ENCODE measurements around the gene PLEKHG3. TPM values are rescaled to one million over a fixed set of nuclear protein-coding genes. Genes with fewer than 3 reads are reported as not detected.
"Not testable (repeated sequence)": the region's sequence is repeated elsewhere in the genome, so short reads cannot be mapped to it uniquely, and the experiment has no call there.

The PLEKHG3 gene
- total RNA-seq, 2 experiments from 2014 or later, result not detected

GRCh38 chr14:64688031-64688430, 16.2 kb upstream of the PLEKHG3 start:
- no peaks in the 10 kb centered on the region for H3K9me2 ChIP-seq (ENCODE audit: insufficient read depth, low read length)
- no peaks in the 10 kb centered on the region for H3K36me3 ChIP-seq (ENCODE audit: insufficient read depth, low read length)
- DNase-seq (ENCODE audit: low spot score), result no peak
- intact Hi-C loops (cut with micrococcal nuclease; ENCODE audit: unreplicated experiment), result no loop called here
- CTCF ChIA-PET (ENCODE audit: unreplicated experiment), result no interaction called here
- no peaks in the 10 kb centered on the region for H3K9me3 ChIP-seq (ENCODE audit: low read length)
- POLR2A ChIA-PET, result interaction anchor here (0.5 to 0.6 kb wide), 2 partner anchors 9 to 269 kb away, joined by 3 to 5 read pairs; no protein-coding TSS in a partner anchor
- no peak overlapping the region for H3K4me3 ChIP-seq (ENCODE audit: low read depth, low read length, poor library complexity, severe bottlenecking)
- no peak overlapping the region for H2AFZ ChIP-seq (ENCODE audit: low read length)
- H4K20me1 ChIP-seq (ENCODE audit: insufficient read depth, low read length), result no peaks in the 10 kb centered on the region
- no peak overlapping the region for H3K27ac ChIP-seq (ENCODE audit: low read depth, low read length, poor library complexity, severe bottlenecking)
- H3K4me1 ChIP-seq (ENCODE audit: insufficient read depth, low read length, poor library complexity, severe bottlenecking), result no peaks in the 10 kb centered on the region
- no peak overlapping the region for H3K4me2 ChIP-seq (ENCODE audit: low read length)
- no peaks in the 10 kb centered on the region for H3K79me2 ChIP-seq (ENCODE audit: insufficient read depth, low read depth, low read length)
- no peak for TF ChIP-seq CTCF (conservative IDR thresholded peaks at IDR 0.05; ENCODE audit: low read length)
- no peak for TF ChIP-seq EZH2phosphoT487 (IDR thresholded peaks at IDR 0.05; ENCODE audit: borderline replicate concordance, low read depth, low read length)
- BruUV-seq (replicated peaks), result no TSS peak

GRCh38 chr14:64688811-64689281, 15.4 kb upstream of the PLEKHG3 start:
- ChIA-PET CTCF (ENCODE audit: unreplicated experiment) (no interaction called here), POLR2A (no interaction called here)
- Histone ChIP-seq H3K4me1 (ENCODE audit: insufficient read depth, low read length, poor library complexity, severe bottlenecking) (no peaks in the 10 kb centered on the region), H3K9me3 (ENCODE audit: low read length) (no peaks in the 10 kb centered on the region), H3K27ac (ENCODE audit: low read depth, low read length, poor library complexity, severe bottlenecking) (no peak overlapping the region), H2AFZ (ENCODE audit: low read length) (no peak overlapping the region), H3K79me2 (ENCODE audit: insufficient read depth, low read depth, low read length) (no peaks in the 10 kb centered on the region), H3K36me3 (ENCODE audit: insufficient read depth, low read length) (no peaks in the 10 kb centered on the region), H3K9me2 (ENCODE audit: insufficient read depth, low read length) (no peaks in the 10 kb centered on the region), H3K4me2 (ENCODE audit: low read length) (no peak overlapping the region), H4K20me1 (ENCODE audit: insufficient read depth, low read length) (no peaks in the 10 kb centered on the region), H3K4me3 (ENCODE audit: low read depth, low read length, poor library complexity, severe bottlenecking) (no peak overlapping the region)
- no TSS peak for BruUV-seq (replicated peaks)
- no peak for DNase-seq (ENCODE audit: low spot score)
- intact Hi-C loops (cut with micrococcal nuclease; ENCODE audit: unreplicated experiment), result no loop called here
- TF ChIP-seq EZH2phosphoT487 (IDR thresholded peaks at IDR 0.05; ENCODE audit: borderline replicate concordance, low read depth, low read length) (no peak), CTCF (conservative IDR thresholded peaks at IDR 0.05; ENCODE audit: low read length) (no peak)

DNA sequence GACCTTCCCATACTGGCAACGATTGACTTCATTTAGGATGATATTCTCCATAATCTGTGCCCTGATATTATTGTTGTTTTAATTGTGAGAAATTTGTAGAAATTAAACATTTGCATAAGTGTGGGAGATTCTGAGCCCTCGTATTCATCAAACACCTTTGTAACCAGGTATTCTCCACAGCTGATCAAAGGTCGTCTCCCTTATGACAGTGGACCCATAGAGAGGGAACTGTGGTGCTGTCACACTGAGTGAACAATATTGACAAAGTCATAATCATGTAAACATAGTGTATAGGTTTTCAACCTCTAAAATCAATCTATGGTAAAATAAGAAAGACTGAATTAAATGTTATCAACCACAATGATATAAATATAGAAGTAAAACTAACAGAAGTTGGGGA, 14.9 kb upstream of the PLEKHG3 start:
- Histone ChIP-seq H3K4me1 (ENCODE audit: insufficient read depth, low read length, poor library complexity, severe bottlenecking) (no peaks in the 10 kb centered on the region), H3K27ac (ENCODE audit: low read depth, low read length, poor library complexity, severe bottlenecking) (no peak overlapping the region), H3K4me3 (ENCODE audit: low read depth, low read length, poor library complexity, severe bottlenecking) (no peak overlapping the region), H2AFZ (ENCODE audit: low read length) (no peak overlapping the region), H3K36me3 (ENCODE audit: insufficient read depth, low read length) (no peaks in the 10 kb centered on the region), H3K4me2 (ENCODE audit: low read length) (no peak overlapping the region), H3K9me3 (ENCODE audit: low read length) (no peaks in the 10 kb centered on the region), H3K9me2 (ENCODE audit: insufficient read depth, low read length) (no peaks in the 10 kb centered on the region), H3K79me2 (ENCODE audit: insufficient read depth, low read depth, low read length) (no peaks in the 10 kb centered on the region), H4K20me1 (ENCODE audit: insufficient read depth, low read length) (no peaks in the 10 kb centered on the region)
- TF ChIP-seq CTCF (conservative IDR thresholded peaks at IDR 0.05; ENCODE audit: low read length) (no peak), EZH2phosphoT487 (IDR thresholded peaks at IDR 0.05; ENCODE audit: borderline replicate concordance, low read depth, low read length) (no peak)
- no TSS peak for BruUV-seq (replicated peaks)
- ChIA-PET POLR2A (no interaction called here), CTCF (ENCODE audit: unreplicated experiment) (no interaction called here)
- DNase-seq (ENCODE audit: low spot score), result no peak
- intact Hi-C loops (cut with micrococcal nuclease; ENCODE audit: unreplicated experiment), result no loop called here

GRCh38 chr14:64690607-64691006, 13.6 kb upstream of the PLEKHG3 start:
- H3K4me3 ChIP-seq (ENCODE audit: low read depth, low read length, poor library complexity, severe bottlenecking); H3K4me1 ChIP-seq (ENCODE audit: insufficient read depth, low read length, poor library complexity, severe bottlenecking); H2AFZ ChIP-seq (ENCODE audit: low read length); H4K20me1 ChIP-seq (ENCODE audit: insufficient read depth, low read length); H3K4me2 ChIP-seq (ENCODE audit: low read length); BruUV-seq (replicated peaks); intact Hi-C loops (cut with micrococcal nuclease; ENCODE audit: unreplicated experiment); DNase-seq (ENCODE audit: low spot score); H3K9me2 ChIP-seq (ENCODE audit: insufficient read depth, low read length); H3K36me3 ChIP-seq (ENCODE audit: insufficient read depth, low read length); POLR2A ChIA-PET; H3K79me2 ChIP-seq (ENCODE audit: insufficient read depth, low read depth, low read length); H3K9me3 ChIP-seq (ENCODE audit: low read length); H3K27ac ChIP-seq (ENCODE audit: low read depth, low read length, poor library complexity, severe bottlenecking); CTCF ChIA-PET (ENCODE audit: unreplicated experiment): not testable (repeated sequence)

All from OCI-LY7 (cell line).